ENCODE data around the gene IFNA6.

GRCh38 chr9:21348430-21348970 lies 2.2 kb downstream of the IFNA6 start:
- TF ChIP-seq CTCF (IDR thresholded peaks at IDR 0.05): no peak
- TF ChIP-seq POLR2A (IDR thresholded peaks at IDR 0.05): no peak
